ENCODE measurements around the gene SSRP1.

DNA sequence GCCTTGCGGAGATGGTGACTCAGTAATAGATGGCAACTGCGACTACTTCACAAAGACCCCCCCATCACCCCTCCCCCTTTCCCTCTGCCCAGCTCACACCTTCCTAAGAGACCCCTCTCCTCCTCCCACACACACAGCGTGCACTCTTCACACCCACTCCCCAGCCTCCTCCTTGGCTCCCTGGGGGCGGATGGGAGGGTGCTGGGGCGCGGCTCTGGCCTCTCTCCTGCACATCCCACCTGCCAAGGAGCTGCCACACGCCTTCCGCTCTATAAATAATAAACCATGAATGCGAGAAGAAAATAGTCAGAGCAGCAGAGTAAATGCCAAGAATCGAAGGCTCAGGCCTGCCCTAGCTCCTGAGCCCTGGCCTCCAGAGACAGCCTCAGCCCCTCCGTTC is 7.0 kb upstream of the SSRP1 start:
- TF ChIP-seq ZNF274 (IDR thresholded peaks at IDR 0.05; ENCODE audit: low read depth, low read length) (no peak), YY1 (IDR thresholded peaks at IDR 0.05; ENCODE audit: insufficient read depth, insufficient read length) (no peak), SUZ12 (IDR thresholded peaks at IDR 0.05; ENCODE audit: extremely low read depth, insufficient read depth, insufficient read length) (no peak)
